Smooth muscle cell (in vitro differentiated cells): ENCODE data around the gene RABEP1. TPM values are rescaled to one million over a fixed set of nuclear protein-coding genes. Genes with fewer than 3 reads are reported as not detected.

ENCODE experiments used
- DNase-seq: peaks from one replicate; lab custom pipeline; 2025; ENCODE audit not compliant: unreplicated experiment; lab: John Stamatoyannopoulos, UW
- H2AFZ ChIP-seq: fragments of 200-600 bp; sonication (generic); 2 replicates; pipeline ENCODE4 v1.6.0; 2016; ENCODE audit warnings: antibody characterized with exemption, low read depth, mild to moderate bottlenecking
- H3F3A ChIP-seq: fragments of 200-600 bp; sonication (generic); 2 replicates; pipeline ENCODE4 v1.6.0; 2017; ENCODE audit warnings: antibody characterized with exemption, low read depth
- H3K27ac ChIP-seq: fragments of 200-600 bp; sonication (generic); 2 replicates; pipeline ENCODE4 v1.5.1; 2016; ENCODE audit warnings: low read depth, mild to moderate bottlenecking
- H3K27me3 ChIP-seq: fragments of 200-600 bp; sonication (generic); 2 replicates; pipeline ENCODE4 v1.6.1; 2016; ENCODE audit warnings: low read depth, mild to moderate bottlenecking
- H3K36me3 ChIP-seq: fragments of 200-600 bp; sonication (generic); 2 replicates; pipeline ENCODE4 v1.5.1; 2016; ENCODE audit warnings: low read depth
- H3K4me1 ChIP-seq: fragments of 200-600 bp; sonication (generic); 2 replicates; pipeline ENCODE4 v1.5.1; 2016; ENCODE audit warnings: low read depth
- H3K4me2 ChIP-seq: fragments of 200-600 bp; sonication (generic); 2 replicates; pipeline ENCODE4 v1.6.0; 2016; ENCODE audit warnings: mild to moderate bottlenecking
- H3K4me3 ChIP-seq: fragments of 200-600 bp; sonication (generic); 2 replicates; pipeline ENCODE4 v1.5.1; 2016; ENCODE audit warnings: mild to moderate bottlenecking
- H3K79me2 ChIP-seq: fragments of 200-600 bp; sonication (generic); 2 replicates; pipeline ENCODE4 v1.6.0; 2016; ENCODE audit warnings: low read depth, mild to moderate bottlenecking
- H3K9ac ChIP-seq: fragments of 200-600 bp; sonication (generic); 2 replicates; pipeline ENCODE4 v1.6.0; 2016; ENCODE audit warnings: low read depth
- H3K9me3 ChIP-seq: fragments of 200-600 bp; sonication (generic); replicated peaks from 2 replicates; pipeline ENCODE4 v1.5.1; 2016; ENCODE audit warnings: low read depth
- H4K20me1 ChIP-seq: fragments of 200-600 bp; sonication (generic); 2 replicates; pipeline ENCODE4 v1.6.0; 2016; ENCODE audit warnings: low read depth
- CTCF ChIP-seq: fragments of 200-600 bp; sonication (generic); IDR thresholded peaks from 2 replicates; pipeline ENCODE4 v1.5.1; 2017; ENCODE audit warnings: borderline replicate concordance, mild to moderate bottlenecking, antibody characterized with exemption; ENCODE audit not compliant: insufficient read depth, poor library complexity, severe bottlenecking
- WGBS: methylation state at CpG from one replicate; pipeline ENCODE4 v1.1.7; 2016; ENCODE audit warnings: low lambda C conversion rate; 5-methylcytosine and 5-hydroxymethylcytosine counted together
- polyA plus RNA-seq: library from polyadenylated mRNA; unstranded; fragments of >200 nt; fragmentation: Nextera tagmentation; extraction: Ambion mirVana; gene quantifications from 2 replicates; pipeline ENCODE4 v1.2.1, GENCODE V29; 2016
- total RNA-seq: library from RNA; depleted of rRNA; stranded (reverse); fragments of >200 nt; gene quantifications from 2 replicates; pipeline ENCODE4 v1.2.3, GENCODE V29; 2014

Gene RABEP1
- total and polyA plus RNA-seq, 2 experiments from 2014 or later = 25.3 to 26.5 TPM

DNA sequence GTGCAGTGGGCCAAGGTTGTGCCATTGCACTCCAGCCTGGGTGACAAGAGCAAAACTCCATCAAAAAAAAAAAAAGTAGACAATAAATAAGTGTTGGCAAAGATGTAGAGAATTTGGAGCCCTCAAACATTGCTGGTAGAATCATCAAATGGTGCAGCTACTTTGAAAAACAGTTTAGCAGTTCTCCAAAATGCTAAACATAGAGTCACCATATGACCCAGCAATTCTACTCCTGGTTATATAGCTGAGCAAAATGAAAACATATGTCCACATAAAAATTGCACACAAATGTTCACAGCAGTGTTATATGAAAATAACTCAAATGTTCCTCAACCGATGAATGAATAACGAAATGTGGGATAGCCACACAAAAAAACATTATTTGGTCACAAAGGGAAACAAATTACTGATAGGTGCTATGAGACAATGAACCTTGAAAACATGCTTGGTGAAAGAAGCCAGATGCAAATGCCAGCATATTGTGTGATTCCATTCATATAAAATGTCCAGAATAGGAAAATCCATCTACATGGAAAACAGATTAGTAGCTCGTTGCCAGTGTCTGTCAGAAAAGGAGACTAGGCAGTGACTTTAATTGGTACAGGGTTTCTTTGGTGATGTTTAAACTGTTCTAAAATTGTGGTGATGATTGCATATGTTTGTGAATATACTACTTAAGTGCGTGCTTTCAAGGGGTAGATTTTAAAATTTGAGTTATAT is 12.7 kb upstream of the RABEP1 start:
- Histone ChIP-seq H3K9me3 (no peaks in the 10 kb centered on the region), H3F3A (no peaks in the 10 kb centered on the region), H3K4me3 (no peak overlapping the region), H3K27me3 (no peaks in the 10 kb centered on the region), H4K20me1 (no peaks in the 10 kb centered on the region), H3K4me1 (no peaks in the 10 kb centered on the region), H3K27ac (no peak overlapping the region), H3K9ac (no peak overlapping the region), H3K4me2 (no peak overlapping the region), H3K79me2 (no peaks in the 10 kb centered on the region), H3K36me3 (no peaks in the 10 kb centered on the region), H2AFZ (no peak overlapping the region)
- no peak for DNase-seq
- 91% methylated on average over 4 of the region's 4 CpGs for WGBS
- TF ChIP-seq CTCF = no peak

DNA sequence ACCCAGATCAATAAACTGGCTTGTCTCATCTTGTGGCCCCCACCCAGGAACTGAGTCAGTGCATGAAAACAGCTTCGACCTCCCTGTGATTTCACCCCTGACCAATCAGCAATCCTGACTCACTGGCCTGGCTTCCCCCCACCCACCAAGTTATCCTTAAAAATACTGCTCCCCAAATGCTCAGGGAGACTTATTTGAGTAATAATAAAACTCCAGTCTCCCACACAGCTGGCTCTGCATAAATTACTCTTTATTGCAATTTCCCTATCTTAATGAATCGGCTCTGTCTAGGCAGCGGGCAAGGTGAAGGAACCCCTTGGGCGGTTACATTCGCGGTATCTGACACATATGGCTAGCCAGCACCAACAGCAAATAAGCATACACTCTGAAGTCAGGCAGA is 9.8 kb upstream of the RABEP1 start:
- no peak overlapping the region for H3K4me3 ChIP-seq
- H3K9ac ChIP-seq = no peak overlapping the region
- H3K4me2 ChIP-seq = no peak overlapping the region
- WGBS = 82% methylated on average over 6 of the region's 6 CpGs
- H3F3A ChIP-seq = no peaks in the 10 kb centered on the region
- H3K27me3 ChIP-seq = no peaks in the 10 kb centered on the region
- H4K20me1 ChIP-seq = no peaks in the 10 kb centered on the region
- no peak overlapping the region for H2AFZ ChIP-seq
- no peaks in the 10 kb centered on the region for H3K79me2 ChIP-seq
- H3K4me1 ChIP-seq = no peaks in the 10 kb centered on the region
- H3K36me3 ChIP-seq = no peaks in the 10 kb centered on the region
- H3K27ac ChIP-seq = no peak overlapping the region
- TF ChIP-seq CTCF = no peak
- H3K9me3 ChIP-seq = no peaks in the 10 kb centered on the region
- DNase-seq = no peak

GRCh38 chr17:5282642-5283217 is 646 bp downstream of the RABEP1 start:
- H3K27ac ChIP-seq = peak overlapping the region; percentile 45
- H3K79me2 ChIP-seq = peaks cover 51% of the 10 kb centered on the region
- 7% methylated on average over 7 of the region's 34 CpGs for WGBS
- H3K27me3 ChIP-seq = no peaks in the 10 kb centered on the region
- peak overlapping the region; percentile 57 for H3K9ac ChIP-seq
- TF ChIP-seq CTCF = no peak
- H3F3A ChIP-seq = peaks cover 14% of the 10 kb centered on the region
- H3K4me3 ChIP-seq = peak overlapping the region; percentile 93
- no peaks in the 10 kb centered on the region for H3K9me3 ChIP-seq
- no peak overlapping the region for H2AFZ ChIP-seq
- peaks cover 49% of the 10 kb centered on the region for H4K20me1 ChIP-seq
- no peaks in the 10 kb centered on the region for H3K36me3 ChIP-seq
- peak overlapping the region; percentile 95 for H3K4me2 ChIP-seq
- peak; percentile 32 for DNase-seq
- H3K4me1 ChIP-seq = peaks cover 9% of the 10 kb centered on the region
